Retinal pigment epithelial cell (primary cell): Measurements from ENCODE around the gene BANK1.
A peak's percentile ranks its signal among the peaks of the same experiment; 100 is the strongest.

Experiments
- DNase-seq: peaks from one replicate; pipeline ENCODE4 v3.0.0-alpha.2; 2010; ENCODE audit warnings: low read depth
- H3K4me3 ChIP-seq: 2 replicates; pipeline ENCODE4 v1.5.1; 2011; ENCODE audit warnings: mild to moderate bottlenecking, low read length, control low read depth, moderate library complexity
- CTCF ChIP-seq: conservative IDR thresholded peaks from 2 replicates; pipeline ENCODE4 v1.5.1; 2011; ENCODE audit warnings: low read depth, low read length, control low read depth, inconsistent platforms

Gene BANK1, protein sequence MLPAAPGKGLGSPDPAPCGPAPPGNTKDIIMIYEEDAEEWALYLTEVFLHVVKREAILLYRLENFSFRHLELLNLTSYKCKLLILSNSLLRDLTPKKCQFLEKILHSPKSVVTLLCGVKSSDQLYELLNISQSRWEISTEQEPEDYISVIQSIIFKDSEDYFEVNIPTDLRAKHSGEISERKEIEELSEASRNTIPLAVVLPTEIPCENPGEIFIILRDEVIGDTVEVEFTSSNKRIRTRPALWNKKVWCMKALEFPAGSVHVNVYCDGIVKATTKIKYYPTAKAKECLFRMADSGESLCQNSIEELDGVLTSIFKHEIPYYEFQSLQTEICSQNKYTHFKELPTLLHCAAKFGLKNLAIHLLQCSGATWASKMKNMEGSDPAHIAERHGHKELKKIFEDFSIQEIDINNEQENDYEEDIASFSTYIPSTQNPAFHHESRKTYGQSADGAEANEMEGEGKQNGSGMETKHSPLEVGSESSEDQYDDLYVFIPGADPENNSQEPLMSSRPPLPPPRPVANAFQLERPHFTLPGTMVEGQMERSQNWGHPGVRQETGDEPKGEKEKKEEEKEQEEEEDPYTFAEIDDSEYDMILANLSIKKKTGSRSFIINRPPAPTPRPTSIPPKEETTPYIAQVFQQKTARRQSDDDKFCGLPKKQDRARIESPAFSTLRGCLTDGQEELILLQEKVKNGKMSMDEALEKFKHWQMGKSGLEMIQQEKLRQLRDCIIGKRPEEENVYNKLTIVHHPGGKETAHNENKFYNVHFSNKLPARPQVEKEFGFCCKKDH

GRCh38 chr4:101790521-101791181 lies at the start of gene BANK1:
BANK1 (plus strand) TSS chr4:101790730; CDS start chr4:101790881, 151 bp downstream.
- DNase-seq: no peak
- peak; percentile 40 for TF ChIP-seq CTCF
- H3K4me3 ChIP-seq: peak within 1 kb of the TSS; percentile 50

- H3K4me3 ChIP-seq: no peak overlapping the region
- no peak for TF ChIP-seq CTCF
- peak; percentile 55 for DNase-seq
Measured at GRCh38 chr4:101753721-101754120, 36.8 kb upstream of the BANK1 start.

- H3K4me3 ChIP-seq: no peak overlapping the region
- DNase-seq: no peak
- TF ChIP-seq CTCF: no peak
Measured at GRCh38 chr4:101756181-101756580, 34.3 kb upstream of the BANK1 start.

- TF ChIP-seq CTCF: no peak
- H3K4me3 ChIP-seq: no peak overlapping the region
- DNase-seq: no peak
Measured at GRCh38 chr4:101761405-101761804, 29.1 kb upstream of the BANK1 start.

GRCh38 chr4:101762025-101762424 lies 28.5 kb upstream of the BANK1 start:
- H3K4me3 ChIP-seq: no peak overlapping the region
- no peak for DNase-seq
- TF ChIP-seq CTCF: no peak

- no peak for TF ChIP-seq CTCF
- no peak for DNase-seq
- no peak overlapping the region for H3K4me3 ChIP-seq
Measured at GRCh38 chr4:101762534-101762933, 28.0 kb upstream of the BANK1 start.
